NCI-H2081 treated with DMSO at 0.1 percent for 48 hours (cell line): ENCODE results near the gene UPK1B.
A peak's percentile ranks its signal among the peaks of the same experiment; 100 is the strongest.
"Not testable (repeated sequence)": the region's sequence is repeated elsewhere in the genome, so short reads cannot be mapped to it uniquely, and the experiment has no call there.

ENCODE experiments used
- DNase-seq: peaks from one replicate; lab custom pipeline; 2025; lab: John Stamatoyannopoulos, UW

UPK1B gene

GRCh38 chr3:119225121-119225520, 51.7 kb downstream of the UPK1B start:
- no peak for DNase-seq

DNA sequence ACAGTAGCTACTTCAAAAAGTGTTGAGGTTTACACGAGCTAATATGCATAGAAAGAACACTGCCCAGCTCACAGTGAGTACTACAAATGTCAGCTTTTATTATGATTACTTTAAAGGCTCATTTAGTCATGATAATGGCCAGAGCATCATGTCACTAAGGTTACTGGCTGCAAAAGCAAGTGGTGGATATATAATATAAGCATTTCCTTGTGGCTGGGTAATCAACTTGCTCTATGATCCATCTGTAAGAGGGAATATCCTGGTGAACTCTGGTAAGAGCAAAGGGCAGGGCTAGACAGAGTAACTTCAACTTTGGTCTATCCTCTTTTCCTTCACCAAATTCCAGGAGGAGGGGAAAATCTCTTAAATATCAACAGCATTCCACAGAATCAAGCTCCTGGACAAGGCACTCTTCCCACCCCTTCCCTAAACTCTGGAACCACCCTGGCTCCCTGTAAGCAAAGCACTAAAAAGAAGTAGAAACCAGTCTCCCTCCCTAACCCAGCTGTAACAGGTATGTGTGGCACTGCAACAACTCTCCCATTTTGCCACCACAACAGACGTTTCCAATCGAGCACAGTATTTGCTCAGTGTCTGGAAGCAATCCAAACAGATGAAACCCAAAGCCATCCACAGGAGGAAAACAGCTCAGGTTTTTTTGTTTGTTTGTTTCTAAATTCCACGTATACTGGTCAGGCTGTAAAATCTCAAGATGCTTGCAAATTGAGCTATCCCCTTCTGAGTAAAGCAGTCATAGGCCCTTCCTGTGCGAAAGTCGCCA, 53.9 kb downstream of the UPK1B start:
- DNase-seq = no peak

GRCh38 chr3:119228373-119229145, 55.2 kb downstream of the UPK1B start:
- DNase-seq = no peak

DNA sequence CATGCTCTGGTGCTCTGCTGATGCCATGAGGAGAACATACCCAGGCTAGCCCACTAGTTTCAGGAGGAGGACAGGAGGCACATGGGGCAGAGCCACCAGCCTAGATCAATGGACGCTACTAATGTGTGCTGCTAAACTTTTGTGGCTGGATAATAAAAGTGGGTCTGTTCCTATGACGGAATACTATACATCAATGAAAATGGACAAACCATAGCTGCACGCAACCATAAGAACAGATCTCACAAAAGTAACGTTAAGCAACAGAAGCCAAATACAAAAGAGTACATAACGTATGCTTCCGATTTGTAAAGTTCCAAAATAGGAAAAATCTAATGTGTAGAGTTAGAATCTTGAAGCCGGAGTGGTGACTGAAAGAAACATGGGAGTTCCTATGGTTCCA, 55.8 kb downstream of the UPK1B start:
- no peak for DNase-seq

DNA sequence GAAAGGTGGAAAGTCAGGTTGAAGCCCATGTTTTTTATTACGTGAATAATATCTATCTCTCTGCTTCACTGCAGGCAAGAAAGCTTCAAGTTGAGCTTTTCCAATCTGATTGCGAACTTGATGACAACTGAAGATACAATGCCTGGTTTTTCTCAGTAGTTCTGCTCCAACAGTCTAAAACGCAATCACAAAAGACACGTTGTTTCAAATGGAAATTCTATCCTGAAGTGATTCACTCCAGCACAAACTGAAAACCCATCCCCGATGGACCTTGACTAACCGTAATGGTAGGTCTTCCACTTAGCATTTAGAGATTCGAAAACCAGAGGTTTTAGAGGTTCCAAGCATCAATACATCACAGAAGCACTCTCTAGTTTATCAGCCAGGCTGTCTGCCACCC, 56.7 kb downstream of the UPK1B start:
- no peak for DNase-seq

DNA sequence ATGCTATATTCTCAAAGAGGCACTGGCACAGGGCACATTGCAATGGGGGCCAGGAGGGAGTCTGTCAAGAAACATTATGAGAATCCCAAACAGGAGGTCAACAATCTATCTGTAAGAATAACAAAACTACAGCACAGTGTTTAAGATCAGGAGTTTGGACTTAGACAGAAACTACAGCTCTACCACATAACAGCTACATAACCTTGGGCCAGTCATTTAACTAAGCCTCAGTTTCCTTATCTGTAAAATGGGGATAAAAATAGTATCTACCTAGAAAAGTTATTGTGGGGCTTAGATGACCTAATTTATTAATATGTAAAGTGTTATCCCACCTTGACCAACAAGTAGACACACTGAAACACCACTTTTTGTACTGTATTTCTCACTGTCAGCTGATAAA, 57.3 kb downstream of the UPK1B start:
- no peak for DNase-seq

DNA sequence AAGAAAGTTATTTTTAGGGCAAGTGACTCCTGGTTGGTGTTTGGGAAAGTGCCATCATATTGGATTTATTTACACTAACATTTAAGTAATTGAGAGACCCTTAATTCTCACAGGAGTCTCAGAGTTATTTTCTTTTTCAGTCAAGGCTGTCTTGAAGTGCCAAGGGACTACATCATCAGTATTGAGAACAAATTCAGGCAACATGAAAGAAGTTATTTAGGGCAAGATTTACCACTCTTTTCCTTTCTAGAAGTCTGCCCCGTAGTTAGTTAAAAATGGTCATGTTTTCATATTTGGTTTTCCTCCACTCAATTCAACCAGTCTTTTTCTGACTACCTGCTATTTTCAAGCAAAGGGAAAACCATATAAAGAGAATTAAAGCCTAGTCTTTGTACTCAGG, 61.2 kb downstream of the UPK1B start:
- DNase-seq = no peak

- DNase-seq = no peak
Observed at GRCh38 chr3:119235151-119235550, 61.8 kb downstream of the UPK1B start.

- no peak for DNase-seq
Observed at GRCh38 chr3:119236756-119237155, 63.4 kb downstream of the UPK1B start.

GRCh38 chr3:119237299-119237698, 63.9 kb downstream of the UPK1B start:
- DNase-seq = no peak

DNA sequence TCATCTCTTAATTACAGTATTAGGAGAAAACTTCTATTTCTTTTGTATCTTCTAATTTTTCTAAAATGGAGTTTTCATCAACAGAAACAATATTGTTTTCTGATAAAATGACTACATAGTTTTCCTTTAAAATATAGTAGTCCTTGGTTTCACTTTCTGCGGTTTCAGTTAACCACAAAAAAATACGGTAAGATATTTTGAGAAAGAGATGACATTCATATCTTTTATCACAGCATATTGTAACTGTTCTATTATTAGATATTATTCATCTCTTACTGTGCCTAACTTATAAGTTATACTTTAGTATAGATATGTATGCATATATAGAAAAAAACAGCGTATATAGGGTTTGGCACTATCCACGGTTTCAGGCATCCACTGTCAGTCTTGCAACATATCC, 65.0 kb downstream of the UPK1B start:
- DNase-seq = no peak

GRCh38 chr3:119239206-119239820, 65.9 kb downstream of the UPK1B start:
- no peak for DNase-seq

GRCh38 chr3:119240101-119240590, 66.7 kb downstream of the UPK1B start:
- no peak for DNase-seq

DNA sequence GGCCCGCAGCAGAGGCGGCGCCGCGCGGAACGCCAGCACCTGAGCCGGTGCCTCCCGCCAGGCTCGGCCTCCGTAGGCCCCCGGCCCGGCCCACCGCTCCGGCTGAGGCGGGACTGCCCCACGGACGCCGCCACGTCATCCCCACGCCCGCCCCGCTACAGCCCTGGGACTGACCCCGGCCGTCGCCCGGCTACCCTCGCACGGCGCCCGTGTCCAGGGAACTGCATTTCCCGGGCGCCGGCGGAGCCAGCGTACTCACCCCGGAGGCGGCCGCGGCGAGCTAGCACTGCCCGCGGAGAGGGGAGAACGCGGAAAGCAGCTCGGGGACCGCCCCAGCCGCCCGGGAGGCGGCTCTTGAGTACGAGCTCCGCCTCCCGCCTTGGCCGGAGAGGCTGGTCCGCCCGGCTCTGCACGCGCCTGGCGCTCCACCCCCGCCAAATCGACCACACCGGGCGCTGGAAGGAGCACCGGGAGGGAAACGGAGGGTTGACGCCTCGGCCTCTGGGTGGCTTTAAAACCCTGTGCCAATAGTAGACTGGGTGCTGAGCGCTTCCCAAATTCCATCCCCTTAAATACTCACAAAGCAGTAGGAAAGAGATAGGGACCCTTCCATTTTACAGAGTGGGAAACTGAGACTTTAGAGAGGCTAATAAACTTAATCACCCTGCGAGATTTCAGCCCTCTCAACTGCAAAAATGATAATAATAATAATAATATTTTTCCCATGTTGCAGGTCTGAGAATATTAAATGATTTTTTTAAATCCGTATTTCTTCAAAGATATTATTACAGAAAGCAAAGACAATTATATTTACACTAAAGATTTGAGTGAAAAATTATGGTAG, 67.4 kb downstream of the UPK1B start, which contains the start of gene B4GALT4:
B4GALT4 (minus strand) TSS at position 288 of the 844 bp plus-strand sequence. CDS start 10,779 bp downstream, outside the sequence.
- peak; percentile 53 for DNase-seq

- not testable (repeated sequence) for DNase-seq
Observed at GRCh38 chr3:119242387-119243057, 69.1 kb downstream of the UPK1B start.

DNA sequence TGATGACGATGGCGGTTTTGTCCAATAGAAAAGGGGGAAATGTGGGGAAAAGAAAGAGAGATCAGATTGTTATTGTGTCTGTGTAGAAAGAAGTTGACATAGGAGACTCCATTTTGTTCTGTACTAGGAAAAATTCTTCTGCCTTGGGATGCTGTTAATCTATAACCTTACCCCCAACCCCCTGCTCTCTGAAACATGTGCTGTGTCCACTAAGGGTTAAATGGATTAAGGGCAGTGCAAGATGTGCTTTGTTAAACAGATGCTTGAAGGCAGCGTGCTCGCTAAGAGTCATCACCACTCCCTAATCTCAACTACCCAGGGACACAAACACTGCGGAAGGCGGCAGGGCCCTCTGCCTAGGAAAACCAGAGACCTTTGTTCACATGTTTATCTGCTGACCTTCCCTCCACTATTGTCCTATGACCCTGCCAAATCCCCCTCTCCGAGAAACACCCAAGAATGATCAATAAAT, 69.7 kb downstream of the UPK1B start:
- not testable (repeated sequence) for DNase-seq

DNA sequence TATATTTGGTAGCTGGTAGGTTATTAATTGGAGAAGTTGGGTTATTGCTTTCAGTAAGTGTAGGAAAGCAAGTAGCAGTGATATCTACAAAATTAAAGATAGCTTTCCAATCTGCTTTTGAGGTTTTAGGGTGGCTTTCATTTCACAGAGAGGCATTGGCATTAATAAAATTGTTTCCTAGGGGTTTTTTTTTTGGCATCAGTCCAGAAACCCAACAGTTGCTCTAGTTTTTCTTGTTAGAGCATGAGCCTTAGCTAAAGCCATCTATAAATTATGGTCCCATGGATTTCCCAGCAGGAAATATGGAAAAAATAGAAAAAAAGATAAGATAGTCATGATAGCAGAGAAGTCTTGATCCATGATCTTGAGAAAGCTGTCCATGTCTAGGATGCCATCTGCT, 70.3 kb downstream of the UPK1B start:
- DNase-seq = no peak

DNA sequence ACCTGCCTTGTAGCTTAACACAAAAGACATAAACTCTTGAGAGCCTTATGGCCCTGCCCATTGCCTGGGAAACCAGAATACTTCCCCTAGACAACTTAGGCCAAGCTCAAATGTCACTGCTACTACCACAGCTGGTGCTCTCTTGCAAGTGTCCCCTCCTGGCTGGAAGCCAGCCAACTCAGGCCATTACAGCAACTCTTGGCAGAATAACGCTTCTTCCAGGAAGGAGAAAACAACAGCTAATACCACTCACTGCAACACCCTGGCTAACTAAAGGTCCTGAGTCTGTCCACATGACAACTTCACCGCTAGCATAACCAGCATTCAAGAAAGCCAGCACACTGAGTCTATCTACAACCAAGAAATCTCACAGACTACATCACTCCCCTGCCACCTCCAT, 72.4 kb downstream of the UPK1B start:
- no peak for DNase-seq
